Anterior cingulate cortex (tissue), 58 donors: ENCODE measurements around the gene INPP4B.
A peak's percentile ranks its signal among the peaks of the same experiment; 100 is the strongest.

ENCODE experiments used
- DNase-seq, 58 donors: peaks; one replicate each; lab custom pipeline; 2025; lab: John Stamatoyannopoulos, UW

The INPP4B gene

DNA sequence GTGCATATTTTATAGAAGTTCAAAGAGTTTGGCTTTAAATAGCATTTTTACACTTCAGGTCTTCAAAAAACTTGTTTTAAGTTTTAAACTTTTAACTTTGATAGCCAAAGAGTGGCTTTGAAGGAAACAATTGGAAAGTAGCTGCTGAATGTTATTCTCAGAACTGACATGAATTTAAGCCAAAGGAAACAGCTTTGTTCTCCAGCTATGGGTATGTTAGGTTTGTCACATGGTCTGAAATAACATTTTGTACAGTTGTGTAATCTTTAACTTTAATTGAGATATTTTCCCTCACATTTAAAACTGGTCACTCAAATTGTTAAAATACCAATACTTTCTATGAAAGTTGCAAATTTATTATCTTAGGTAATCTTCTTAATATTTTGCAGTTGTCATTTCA lies 645.1 kb downstream of the INPP4B start:
- no peak for DNase-seq

DNA sequence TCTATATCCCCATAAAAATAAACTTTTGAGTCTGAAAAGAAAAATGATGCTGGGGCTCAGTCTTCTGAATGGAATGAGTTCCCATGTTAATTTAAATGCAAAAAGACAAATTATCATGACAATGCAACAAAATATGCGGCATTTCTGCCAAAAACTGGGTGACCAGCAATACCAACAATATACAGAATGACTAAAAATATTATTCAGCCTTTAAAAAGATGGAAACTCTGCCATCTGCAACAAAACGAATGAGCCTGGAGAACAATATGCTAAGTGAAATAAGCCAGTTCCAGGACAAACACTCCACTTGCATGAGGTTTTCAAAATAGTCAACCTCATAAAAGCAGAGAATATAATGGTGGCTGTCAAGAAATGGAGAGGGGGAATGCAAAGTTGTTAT lies 651.2 kb downstream of the INPP4B start:
- peak in 1 of 58 donors; percentile 2 for DNase-seq

DNA sequence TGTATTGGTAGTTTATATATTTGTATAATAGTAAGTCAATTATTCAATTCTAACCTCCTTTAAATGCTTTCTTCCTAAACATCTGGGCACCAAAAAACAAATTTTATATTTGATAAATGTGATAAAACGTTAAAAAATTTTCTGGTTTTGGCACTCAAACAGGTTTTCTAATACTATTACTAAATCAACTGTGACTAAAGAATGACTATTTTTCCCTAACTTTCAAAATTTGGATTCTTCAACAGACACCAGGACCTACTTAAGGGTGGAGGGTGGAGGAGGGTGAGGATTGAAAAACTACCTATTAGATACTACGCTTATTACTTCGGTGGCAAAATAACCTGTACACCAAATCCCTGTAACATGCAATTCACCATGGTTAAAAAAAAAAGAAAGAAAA lies 654.2 kb downstream of the INPP4B start:
- DNase-seq: no peak

DNA sequence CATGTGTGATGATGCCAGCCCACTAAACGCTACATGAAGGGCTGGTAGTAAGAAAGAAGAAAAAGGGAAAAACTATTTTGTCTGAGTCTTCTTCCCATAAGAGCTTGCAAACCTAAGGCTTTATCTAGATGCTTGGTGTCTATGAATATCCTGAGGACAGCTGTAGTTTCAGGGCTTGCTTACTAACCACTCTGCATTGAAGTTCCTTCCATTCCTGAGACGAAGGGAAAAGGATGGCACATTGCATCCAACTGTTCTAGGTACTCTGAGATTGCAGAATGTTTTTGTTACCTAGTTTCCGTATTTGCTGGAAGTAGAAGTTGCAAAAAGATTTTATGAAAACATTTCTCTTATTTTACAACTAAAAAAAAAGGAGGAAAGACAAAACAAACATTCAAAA lies 665.1 kb downstream of the INPP4B start:
- DNase-seq: no peak

DNA sequence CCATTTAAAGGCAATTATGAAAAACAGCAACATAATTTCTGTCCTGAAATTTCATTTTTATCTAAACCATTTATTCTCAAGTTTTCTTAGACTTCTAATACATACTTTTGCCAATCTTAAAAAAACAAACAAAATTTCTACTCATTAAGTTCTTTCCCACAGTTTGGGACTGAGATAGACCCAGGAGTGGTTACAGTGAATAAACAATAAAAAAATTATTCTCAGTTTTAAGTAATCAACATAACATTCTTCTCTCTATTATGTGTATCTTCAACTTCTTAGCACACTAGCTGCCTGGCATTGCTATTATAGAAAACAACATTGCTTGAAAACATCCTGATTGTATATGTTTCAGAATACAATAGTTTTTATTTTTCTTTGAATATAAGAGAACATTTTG lies 676.9 kb downstream of the INPP4B start:
- no peak for DNase-seq

DNA sequence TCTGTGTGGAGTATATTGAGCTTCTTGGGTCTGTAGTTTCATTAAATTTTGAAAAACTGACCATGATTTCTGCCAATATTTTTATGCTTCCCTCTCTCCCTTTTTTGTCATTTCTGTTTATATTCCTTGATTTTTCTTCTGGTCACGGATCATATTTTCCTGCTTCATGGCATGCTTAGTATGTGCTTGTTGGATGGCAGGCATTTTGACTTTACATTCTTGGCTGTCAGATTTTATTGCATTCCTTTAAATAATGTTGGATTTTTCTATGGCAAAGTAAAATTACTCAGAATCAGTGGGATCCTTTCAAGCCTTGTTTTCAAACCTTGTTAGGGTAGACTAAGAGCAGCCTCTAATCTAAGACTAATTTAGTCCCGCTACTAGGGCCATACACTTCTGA lies 677.9 kb downstream of the INPP4B start:
- DNase-seq: no peak

DNA sequence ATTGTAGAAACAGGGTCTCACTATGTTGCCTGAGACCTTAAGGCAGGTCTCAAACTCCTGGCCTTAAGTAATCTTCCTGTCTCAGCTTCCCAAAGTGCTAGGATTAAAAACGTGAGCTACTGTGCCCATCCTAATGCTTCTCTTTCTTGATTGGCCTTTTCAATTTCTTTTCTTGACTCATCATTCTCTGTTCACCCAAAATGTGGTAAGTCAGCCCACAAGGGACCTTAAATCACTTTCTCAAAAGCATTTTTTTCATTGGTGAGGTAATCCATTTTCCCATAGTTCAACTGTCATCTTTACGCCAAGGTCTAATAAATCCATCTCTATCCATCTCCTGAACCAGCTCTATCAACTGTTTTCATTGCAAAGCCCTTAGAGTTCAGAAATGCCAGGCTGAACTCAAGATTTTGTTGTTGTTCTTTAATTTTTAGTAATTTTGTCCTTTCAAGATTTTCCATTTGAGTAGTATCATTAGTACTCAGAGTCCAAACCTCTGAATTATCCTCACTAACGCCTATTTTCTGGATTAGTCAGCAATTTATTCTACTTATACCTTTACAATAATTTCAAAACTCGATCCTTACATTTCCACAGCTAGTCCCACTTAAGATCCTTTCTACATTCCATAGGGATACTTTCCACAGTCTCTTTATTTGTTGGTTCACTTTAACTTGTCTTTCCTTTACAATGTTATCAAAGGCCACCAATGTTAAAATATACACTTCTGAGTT lies 681.2 kb downstream of the INPP4B start:
- no peak for DNase-seq

DNA sequence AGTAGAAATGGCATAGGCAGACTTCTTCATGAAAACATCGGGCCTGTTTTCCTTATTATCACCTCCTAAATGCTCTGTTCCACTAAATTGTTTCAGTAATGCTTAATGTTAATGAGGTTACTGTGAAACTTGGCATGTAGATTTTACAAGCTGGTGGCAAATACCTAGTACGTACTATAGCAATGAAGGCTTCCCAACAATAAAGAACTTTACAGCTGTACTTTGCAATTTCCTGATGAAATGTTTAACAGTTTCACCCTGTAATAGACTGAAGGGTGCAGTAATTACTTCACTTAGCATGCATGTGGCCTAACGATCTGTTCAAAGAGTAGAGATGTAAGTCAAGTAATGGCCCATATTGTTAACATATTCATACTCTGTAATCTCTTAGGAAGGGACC lies 685.0 kb downstream of the INPP4B start:
- no peak for DNase-seq

DNA sequence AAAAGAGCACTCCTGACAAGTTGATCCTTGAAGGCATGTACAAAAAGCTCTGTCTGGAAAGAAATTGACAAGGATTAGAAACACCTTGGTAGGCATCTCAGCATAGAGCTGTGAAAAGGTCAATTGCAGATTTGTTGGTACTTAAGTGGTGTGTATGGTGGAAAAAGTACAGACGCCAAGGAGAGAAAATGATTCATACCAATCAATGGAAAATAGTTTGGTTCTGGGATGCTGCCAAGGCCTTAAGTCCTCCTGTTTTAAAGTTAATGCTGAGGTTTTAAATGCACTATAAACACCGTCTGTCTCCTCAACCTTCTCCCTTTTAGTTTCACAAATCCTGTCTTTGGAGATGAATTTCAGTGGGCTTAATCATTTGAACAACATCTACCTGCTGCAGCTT lies 685.6 kb downstream of the INPP4B start:
- DNase-seq: no peak

DNA sequence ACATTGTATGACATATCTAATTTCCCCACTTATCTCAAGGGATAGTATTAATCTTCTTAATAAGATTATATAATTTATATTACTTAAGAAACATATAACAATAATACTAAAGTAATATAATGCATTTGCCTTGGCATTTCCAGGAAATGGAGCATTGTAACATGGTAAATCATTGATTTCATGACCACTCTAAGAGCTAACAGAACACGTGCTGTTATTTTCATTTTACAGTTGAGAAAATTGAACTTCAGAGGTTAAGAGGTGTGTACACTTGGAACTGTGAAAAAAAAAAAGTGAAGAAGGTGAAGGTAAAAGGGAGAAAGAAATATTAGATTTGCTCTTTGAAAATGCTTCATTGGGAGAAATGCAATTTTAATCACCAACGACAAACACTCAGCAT lies 687.1 kb downstream of the INPP4B start:
- no peak for DNase-seq

DNA sequence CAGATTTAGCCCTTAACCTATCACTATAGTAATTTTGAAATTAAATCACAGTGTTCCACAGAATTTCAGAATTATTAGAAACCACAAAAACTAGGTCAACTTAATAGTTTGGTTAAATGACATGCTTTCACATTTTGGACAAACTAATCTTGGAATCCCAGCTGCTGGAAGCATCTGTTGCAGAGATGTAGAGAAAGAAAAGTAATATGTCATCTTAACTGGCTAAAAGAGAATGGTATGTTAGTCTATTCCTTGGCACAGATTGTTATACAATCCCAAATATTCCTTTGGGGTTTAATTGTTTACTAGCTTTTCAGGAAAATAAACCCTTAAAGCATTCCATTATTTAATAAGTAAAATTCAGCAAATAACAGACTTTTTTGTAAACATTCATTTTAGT lies 689.8 kb downstream of the INPP4B start:
- no peak for DNase-seq

DNA sequence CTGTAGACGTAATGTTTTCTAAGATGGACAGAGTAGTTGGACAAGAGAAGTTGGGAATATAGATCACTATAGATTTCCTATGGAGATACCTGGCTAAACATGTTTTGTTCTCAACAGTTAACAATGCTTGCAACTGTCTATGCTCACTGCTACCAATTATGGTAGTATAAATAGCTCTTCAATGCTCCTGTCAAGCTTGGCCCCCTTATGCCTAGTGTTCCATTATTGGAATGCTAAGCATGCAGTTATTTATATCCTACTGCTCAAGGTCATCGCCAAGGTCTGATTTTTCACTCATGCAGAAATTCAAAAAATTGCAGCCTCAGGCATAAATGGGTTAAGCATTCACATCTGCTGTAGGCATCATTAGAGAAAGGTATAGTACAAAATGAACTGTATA lies 690.8 kb downstream of the INPP4B start:
- DNase-seq: no peak

DNA sequence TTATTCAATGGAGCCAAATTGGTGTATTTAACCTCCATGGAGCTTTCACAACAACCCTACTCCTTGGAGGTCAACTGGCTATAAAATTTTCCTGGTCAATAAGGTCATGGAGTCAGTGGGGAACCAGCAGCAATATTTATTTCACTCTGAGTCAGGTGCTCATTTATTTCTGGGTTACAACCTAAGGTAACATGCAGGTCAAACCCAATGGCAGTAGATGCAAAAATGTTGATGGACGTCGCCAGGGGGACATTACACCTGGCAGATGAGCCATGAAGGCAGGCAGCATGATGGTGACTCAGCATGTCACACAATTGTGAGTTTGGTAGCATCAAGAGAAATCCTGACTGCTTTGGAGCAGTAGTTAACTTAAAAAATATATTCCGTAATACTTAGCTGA lies 695.6 kb downstream of the INPP4B start:
- DNase-seq: no peak

DNA sequence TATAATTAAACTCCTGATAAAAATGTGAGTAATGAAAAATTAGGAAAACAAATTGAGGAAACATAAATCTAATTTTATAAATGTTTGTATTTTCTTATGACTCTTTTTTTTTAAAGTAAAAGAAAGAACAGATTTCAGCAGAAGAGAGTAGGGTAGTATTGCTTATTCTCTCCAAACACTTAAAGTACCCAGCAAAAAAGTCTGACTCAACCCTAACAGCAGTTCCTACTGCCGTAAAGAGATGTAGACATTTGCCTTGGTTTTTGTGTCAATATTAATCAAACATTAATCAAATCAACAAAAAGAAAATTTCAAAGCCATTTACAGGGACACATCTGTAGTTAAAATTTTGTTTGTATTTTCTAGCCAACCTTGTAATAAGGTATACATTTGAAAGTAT lies 701.3 kb downstream of the INPP4B start:
- DNase-seq: no peak

DNA sequence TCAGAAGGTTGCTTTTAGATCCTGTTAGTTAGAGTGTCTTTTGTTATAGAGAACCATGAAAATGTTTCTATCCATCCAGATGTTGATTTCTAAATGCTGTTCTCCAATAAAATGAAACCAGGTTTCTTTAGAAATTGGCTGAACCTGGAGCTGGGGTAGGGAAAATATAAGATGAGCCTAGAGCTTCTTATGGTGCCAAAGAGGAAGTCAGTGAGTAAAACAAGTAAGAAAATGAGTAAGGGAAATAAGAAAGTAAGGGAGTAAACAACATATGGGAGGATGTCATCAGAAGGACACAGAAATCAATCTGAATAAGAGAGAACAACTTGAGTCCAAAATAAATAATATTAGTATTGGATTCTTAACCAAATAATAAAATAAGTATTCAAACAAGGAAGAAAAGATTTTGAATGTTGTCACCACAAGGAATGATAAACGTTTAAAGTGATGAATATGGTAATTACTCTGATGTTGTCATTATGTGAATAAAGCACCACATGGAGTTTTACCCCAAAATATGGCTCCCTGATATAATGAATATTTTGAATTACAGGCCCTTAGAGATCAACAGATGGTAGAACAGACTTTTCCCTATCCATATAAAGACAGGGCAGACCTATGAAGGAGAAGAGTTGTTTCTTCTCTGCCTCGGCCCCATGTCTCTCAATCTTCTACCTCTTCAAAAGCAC lies 703.6 kb downstream of the INPP4B start:
- DNase-seq: no peak

DNA sequence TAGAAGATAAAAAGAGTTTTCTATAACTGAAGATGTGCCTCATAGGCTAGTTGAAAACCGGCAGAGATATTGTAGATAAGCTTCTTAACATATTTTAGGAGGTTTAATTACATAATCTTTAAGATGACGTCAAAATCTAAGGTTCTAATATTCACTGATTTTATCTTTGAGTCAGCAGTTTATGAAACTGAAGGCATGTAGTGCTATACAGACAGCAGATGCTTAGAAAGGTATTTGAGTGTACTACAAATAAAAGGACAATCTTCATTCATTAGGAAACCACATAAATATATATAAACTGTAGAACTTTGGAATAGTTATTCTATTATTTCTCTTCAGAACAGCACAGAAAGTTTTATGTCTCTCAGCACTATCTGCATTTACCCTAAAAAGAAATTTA lies 704.9 kb downstream of the INPP4B start:
- DNase-seq: no peak

DNA sequence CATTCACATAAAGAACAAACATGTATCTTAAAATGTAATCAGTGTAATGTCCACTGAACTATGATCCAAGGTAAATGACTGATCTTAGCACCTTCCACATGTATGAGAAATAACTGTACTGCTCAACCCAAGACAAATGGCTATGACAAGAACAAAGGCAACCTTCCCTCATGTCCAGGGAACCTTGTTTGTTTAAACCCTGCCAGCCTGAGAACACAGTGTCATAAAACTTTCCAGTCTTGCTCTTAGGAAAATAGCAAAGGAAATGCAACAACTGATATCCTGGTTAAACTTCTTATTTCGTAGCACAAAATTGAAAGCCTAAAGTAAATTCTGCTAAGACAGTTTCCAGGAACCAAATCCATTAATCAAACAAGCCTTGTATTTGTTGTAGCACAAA lies 715.4 kb downstream of the INPP4B start:
- no peak for DNase-seq

DNA sequence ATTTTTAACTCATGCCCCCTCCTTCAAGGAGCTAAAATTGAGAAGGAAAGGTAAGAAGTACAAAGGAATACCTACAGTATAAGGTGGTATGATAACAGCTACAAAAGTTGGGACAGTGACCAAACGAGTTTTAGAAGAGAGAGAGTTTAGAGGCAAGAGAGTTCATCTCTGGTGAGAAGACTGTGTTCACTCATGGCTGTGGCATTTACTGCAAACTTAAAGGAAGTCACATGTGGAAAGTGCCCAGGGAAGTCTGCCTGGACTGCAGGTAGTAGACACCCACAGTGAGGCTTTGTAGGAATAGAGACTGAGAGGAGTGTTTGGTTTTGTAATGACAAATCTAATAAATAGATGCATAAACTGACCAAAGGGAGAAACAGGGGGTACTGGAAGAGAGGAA lies 716.2 kb downstream of the INPP4B start:
- DNase-seq: no peak

DNA sequence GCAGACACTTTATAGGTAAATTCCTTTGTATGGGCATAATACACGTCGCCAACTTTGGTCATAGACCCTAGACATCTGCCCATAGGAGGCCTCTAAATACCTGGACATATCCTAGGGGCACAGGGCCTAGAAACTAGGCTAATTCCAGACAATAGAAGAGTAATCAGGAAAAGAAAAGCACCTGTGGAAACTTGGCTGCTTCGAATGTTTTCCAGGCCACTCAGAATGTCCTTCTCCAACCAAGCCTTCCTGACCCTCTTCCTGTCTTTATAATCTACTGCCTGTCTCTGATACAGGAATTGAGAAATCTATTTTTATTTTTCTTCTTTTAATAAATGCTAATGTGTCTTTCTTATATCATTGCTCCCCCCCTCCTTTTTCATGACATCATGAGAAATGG lies 716.6 kb downstream of the INPP4B start:
- no peak for DNase-seq

DNA sequence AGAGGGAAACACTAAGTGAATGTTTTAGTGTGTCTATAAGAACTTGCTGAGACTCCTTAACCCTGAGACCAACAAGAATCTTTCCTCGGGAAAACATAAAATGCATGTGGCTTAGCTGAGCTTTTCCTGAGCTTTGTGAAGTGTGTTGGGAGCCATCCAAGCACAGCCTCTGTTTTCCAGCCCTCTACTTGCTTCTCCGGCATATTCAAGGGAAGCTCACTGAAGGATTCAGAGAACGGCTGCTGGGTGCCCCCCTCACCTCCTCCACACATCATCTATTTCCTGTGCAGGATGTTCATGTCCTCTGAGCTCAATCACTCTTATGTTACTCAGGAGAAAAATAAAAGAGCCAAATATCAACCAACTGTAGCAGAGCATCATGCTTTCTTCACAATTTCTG lies 717.6 kb downstream of the INPP4B start:
- DNase-seq: peak in 8 of 58 donors; percentile 0 to 15 (median 1)

DNA sequence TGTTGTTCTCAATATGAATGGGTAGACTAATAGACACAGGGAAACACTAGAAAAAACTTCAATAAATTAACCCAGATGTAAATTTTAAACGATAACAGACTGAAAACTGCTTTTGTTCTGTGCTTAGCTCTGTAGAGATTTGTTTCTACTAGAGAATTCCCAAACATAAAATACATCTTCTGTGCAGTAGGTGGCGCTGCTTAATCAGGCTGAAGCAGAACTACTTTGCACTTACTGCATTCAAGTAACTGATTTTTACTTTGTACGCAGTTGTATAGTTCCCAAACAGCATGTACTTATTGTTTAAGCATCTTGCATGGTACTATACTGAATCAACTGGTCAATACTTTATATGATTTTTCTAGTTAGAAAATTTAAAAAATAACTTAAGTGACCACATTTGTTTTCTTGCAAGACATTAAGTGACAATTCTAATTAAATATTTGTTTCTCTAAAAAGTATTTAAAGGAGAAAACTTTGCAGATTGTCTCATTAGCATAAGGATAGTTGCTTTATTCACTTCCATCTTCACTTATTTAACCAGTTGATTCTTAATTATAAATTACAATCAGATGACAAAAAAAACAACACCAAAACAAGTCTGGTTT lies 719.1 kb downstream of the INPP4B start:
- DNase-seq: peak in 28 of 58 donors; percentile 0 to 80 (median 10)

DNA sequence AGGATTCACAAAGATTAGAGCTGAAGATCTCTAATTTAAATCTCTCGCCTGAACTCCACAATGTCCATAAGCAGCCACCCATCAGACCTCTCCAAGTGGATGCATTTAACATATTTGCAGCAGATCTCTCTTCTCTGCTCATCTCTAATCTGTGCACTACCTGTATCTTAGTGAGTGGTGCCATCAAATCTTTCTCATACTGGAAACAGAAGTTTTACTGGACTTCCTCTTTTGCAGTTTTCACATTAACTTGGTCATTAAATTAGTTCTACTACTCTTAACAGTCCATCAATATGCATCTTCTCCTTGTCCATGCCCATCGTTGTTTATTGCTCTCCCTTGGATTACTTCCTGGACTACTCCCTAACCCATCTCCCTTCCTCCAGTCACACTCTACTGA lies 721.2 kb downstream of the INPP4B start:
- DNase-seq: no peak
